ENCODE measurements around the gene LRP5. TPM values are rescaled to one million over a fixed set of nuclear protein-coding genes. Genes with fewer than 3 reads are reported as not detected.
"Not testable (repeated sequence)": the region's sequence is repeated elsewhere in the genome, so short reads cannot be mapped to it uniquely, and the experiment has no call there.

LRP5 gene
- total RNA-seq, 1 donor from 2014 or later: 17.4 TPM

DNA sequence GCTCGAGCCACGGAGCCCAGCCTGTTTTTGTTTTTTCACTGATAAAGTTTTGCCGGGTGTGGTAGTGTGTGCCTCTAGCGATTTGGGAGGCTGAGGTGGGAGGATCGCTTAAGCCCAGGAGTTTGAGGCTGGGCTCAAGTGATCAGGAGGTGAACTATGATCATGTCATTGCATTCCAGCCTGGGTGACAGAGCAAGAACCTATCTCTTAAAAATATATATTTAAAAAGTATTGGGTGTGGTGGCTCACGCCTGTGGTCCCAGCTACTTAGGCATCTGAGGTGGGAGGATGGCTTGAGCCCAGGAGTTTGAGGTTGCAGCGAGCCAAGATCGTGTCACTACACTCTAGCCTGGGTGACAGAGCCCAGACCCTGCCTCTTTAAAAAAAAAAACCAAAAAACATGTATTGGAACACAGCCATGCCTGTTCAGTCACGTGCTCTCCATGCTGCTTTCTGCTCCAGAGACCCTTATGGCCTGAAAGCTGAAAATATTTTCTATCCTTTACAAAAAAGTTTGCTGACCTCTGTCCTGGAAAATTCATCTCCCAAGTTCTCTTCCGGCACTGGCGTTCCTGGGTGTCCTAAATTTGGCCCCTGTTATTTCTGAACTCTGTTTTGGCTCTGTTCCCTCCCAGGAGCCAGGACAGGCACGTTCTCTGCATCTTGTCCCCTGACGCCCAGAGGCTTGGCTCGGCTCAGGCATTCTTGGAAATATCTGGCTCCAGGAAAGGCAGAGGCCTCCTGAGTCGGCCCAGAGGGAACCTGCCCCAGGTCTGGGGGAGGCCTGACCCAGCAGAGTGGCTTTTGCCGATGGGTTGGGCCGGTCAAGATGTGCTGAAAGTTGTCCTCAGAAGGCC, 86.8 kb downstream of the LRP5 start:
- peaks cover 12% of the 10 kb centered on the region for H3K27me3 Mint-ChIP-seq (ENCODE audit: unreplicated experiment)
- H3K36me3 Mint-ChIP-seq (ENCODE audit: unreplicated experiment): no peaks in the 10 kb centered on the region
- H3K4me1 Mint-ChIP-seq (ENCODE audit: low read depth, unreplicated experiment): peaks cover 16% of the 10 kb centered on the region
- H3K9me3 Mint-ChIP-seq (ENCODE audit: unreplicated experiment): peaks cover 13% of the 10 kb centered on the region
- no peak overlapping the region for H3K4me3 Mint-ChIP-seq (ENCODE audit: unreplicated experiment)
- DNase-seq: no peak
- H3K27ac Mint-ChIP-seq (ENCODE audit: unreplicated experiment): no peak overlapping the region
- TF ChIP-seq, protein P1, sequence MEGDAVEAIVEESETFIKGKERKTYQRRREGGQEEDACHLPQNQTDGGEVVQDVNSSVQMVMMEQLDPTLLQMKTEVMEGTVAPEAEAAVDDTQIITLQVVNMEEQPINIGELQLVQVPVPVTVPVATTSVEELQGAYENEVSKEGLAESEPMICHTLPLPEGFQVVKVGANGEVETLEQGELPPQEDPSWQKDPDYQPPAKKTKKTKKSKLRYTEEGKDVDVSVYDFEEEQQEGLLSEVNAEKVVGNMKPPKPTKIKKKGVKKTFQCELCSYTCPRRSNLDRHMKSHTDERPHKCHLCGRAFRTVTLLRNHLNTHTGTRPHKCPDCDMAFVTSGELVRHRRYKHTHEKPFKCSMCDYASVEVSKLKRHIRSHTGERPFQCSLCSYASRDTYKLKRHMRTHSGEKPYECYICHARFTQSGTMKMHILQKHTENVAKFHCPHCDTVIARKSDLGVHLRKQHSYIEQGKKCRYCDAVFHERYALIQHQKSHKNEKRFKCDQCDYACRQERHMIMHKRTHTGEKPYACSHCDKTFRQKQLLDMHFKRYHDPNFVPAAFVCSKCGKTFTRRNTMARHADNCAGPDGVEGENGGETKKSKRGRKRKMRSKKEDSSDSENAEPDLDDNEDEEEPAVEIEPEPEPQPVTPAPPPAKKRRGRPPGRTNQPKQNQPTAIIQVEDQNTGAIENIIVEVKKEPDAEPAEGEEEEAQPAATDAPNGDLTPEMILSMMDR (IDR thresholded peaks at IDR 0.05; ENCODE audit: partially characterized antibody, unreplicated experiment): no peak

DNA sequence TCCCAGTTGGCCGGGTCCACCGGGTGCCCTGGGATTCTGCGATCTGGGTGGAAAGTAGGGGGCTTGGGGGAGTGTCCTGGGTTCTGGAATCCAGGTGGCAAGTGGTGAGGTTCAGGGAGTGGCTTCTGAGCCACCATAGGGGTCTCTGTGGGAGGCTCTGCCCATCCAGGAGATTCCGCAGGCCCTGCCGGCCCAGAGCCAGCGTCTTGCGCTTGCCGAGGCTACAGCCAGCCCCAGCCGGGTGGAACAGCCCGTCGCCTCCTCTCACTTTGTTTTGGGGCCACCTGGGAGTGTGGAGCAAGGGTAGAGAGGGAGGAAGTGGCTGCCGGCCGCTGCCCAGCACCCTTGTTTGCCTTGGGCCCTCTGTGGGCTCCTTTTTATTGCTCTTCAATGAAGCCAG, 87.5 kb downstream of the LRP5 start:
- no peaks in the 10 kb centered on the region for H3K36me3 Mint-ChIP-seq (ENCODE audit: unreplicated experiment)
- TF ChIP-seq, protein P1 (IDR thresholded peaks at IDR 0.05; ENCODE audit: partially characterized antibody, unreplicated experiment): no peak
- H3K4me3 Mint-ChIP-seq (ENCODE audit: unreplicated experiment): no peak overlapping the region
- no peak overlapping the region for H3K27ac Mint-ChIP-seq (ENCODE audit: unreplicated experiment)
- H3K4me1 Mint-ChIP-seq (ENCODE audit: low read depth, unreplicated experiment): peaks cover 16% of the 10 kb centered on the region
- H3K27me3 Mint-ChIP-seq (ENCODE audit: unreplicated experiment): peaks cover 9% of the 10 kb centered on the region
- no peak for DNase-seq
- peaks cover 11% of the 10 kb centered on the region for H3K9me3 Mint-ChIP-seq (ENCODE audit: unreplicated experiment)

DNA sequence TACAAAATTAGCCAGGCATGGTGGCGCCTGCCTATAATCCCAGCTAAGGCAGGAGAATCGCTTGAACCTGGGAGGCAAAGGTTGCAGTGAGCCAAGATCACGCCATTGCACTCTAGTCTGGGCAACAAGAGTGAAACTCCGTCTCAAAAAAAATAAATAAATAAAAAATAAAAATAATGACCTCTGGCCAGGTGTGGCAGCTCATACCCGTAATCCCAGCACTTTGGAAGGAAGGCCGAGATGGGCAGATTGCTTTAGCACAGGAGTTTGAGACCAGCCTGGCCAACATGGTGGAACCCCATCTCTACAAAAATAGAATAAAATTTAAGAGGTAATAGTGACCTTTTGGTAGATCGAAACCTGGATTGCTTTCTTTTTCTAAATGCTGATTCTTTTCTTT, 88.2 kb downstream of the LRP5 start:
- peaks cover 16% of the 10 kb centered on the region for H3K4me1 Mint-ChIP-seq (ENCODE audit: low read depth, unreplicated experiment)
- not testable (repeated sequence) for H3K9me3 Mint-ChIP-seq (ENCODE audit: unreplicated experiment); H3K4me3 Mint-ChIP-seq (ENCODE audit: unreplicated experiment); H3K27me3 Mint-ChIP-seq (ENCODE audit: unreplicated experiment); DNase-seq; H3K27ac Mint-ChIP-seq (ENCODE audit: unreplicated experiment); H3K36me3 Mint-ChIP-seq (ENCODE audit: unreplicated experiment)

DNA sequence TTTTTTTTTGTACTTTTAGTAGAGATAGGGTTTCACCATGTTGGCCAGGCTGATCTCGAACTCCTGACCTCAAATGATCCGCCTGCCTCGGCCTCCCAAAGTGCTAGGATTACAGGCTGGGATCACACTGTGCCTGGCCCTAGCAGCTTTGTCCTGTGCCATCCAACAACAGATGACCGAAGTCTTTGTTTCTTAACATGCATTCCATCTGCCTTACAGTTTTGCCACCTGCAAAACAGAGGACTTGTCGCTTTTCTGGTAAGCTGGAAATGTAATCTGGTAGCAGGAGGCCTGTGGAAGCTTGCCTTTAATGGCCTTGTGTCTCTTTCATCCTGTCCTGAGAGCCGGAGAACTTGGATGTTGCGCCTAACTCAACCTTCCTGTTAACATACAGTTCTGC, 89.5 kb downstream of the LRP5 start:
- Mint-ChIP-seq H3K27me3 (ENCODE audit: unreplicated experiment) (peaks cover 3% of the 10 kb centered on the region), H3K4me3 (ENCODE audit: unreplicated experiment) (no peak overlapping the region)

DNA sequence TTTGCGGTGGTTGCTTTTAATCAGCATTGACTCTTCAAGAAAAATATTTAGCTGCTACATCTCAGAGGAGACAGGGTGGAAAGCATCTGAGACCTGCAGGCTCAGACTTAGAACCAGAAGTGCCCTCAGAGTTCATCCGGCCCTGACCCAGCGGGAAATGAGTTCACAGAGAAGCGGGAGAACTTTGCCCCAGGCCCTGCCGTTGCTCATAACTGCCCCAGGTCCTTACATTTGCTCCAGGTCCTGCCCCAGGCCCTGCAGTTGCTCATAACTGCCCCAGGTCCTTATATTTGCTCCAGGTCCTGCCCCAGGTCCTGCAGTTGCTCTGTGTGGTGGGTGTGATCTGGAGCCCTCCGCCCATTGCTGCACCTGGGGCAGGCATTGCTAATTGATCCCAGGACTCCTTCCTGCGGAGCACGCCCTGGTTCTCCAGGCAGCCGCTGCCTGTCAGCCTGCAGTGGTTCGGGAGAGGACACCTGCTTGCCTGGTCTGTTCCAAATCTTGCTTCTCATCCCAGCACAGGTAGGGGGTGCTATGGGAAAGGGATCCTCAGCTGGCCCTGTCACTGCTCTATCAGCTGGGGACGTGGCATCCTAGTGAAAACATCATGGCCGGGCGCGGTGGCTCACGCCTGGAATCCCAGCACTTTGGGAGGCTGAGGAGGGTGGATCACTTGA, 90.1 kb downstream of the LRP5 start:
- H3K27me3 Mint-ChIP-seq (ENCODE audit: unreplicated experiment): peaks cover 3% of the 10 kb centered on the region
- no peak overlapping the region for H3K27ac Mint-ChIP-seq (ENCODE audit: unreplicated experiment)
- TF ChIP-seq, protein P1 (IDR thresholded peaks at IDR 0.05; ENCODE audit: partially characterized antibody, unreplicated experiment): no peak
- no peak overlapping the region for H3K4me3 Mint-ChIP-seq (ENCODE audit: unreplicated experiment)
- peaks cover 3% of the 10 kb centered on the region for H3K9me3 Mint-ChIP-seq (ENCODE audit: unreplicated experiment)
- H3K4me1 Mint-ChIP-seq (ENCODE audit: low read depth, unreplicated experiment): peaks cover 12% of the 10 kb centered on the region
- H3K36me3 Mint-ChIP-seq (ENCODE audit: unreplicated experiment): no peaks in the 10 kb centered on the region
- DNase-seq: no peak

More for the DNA sequence above, 89.5 kb downstream of the LRP5 start:
- Mint-ChIP-seq H3K4me1 (ENCODE audit: low read depth, unreplicated experiment) (peaks cover 12% of the 10 kb centered on the region), H3K27ac (ENCODE audit: unreplicated experiment) (no peak overlapping the region), H3K36me3 (ENCODE audit: unreplicated experiment) (no peaks in the 10 kb centered on the region), H3K9me3 (ENCODE audit: unreplicated experiment) (peaks cover 3% of the 10 kb centered on the region)
- TF ChIP-seq, protein P1 (IDR thresholded peaks at IDR 0.05; ENCODE audit: partially characterized antibody, unreplicated experiment): no peak
- no peak for DNase-seq
